Breast epithelium (tissue), 4 donors: ENCODE measurements around the gene SLC9A2. TPM values are rescaled to one million over a fixed set of nuclear protein-coding genes. Genes with fewer than 3 reads are reported as not detected.

ENCODE experiments used
- DNase-seq, 2 donors: peaks; one replicate each; pipeline ENCODE4 v3.0.0-alpha.2; 2019; ENCODE audit warnings: low spot score in 2 of 2
- H3K27ac ChIP-seq, 2 donors: fragments of 200-600 bp; sonication (generic) in 1 of 2; one replicate each; pipeline ENCODE4 v1.5.1; 2016 to 2019; ENCODE audit warnings: mild to moderate bottlenecking in 1 of 2
- H3K27me3 ChIP-seq, 2 donors: fragments of 200-600 bp; sonication (generic) in 1 of 2; one replicate each; pipeline versions ENCODE4 v1.5.1 to v1.6.0; 2017 to 2019; ENCODE audit warnings: control low read depth in 1 of 2, mild to moderate bottlenecking in 1 of 2
- H3K36me3 ChIP-seq: fragments of 200-600 bp; one replicate; pipeline ENCODE4 v1.5.1; 2019
- H3K4me1 ChIP-seq, 2 donors: fragments of 200-600 bp; sonication (generic); one replicate each; pipeline ENCODE4 v1.5.1; 2016 to 2019; ENCODE audit warnings: control low read depth in 1 of 2
- H3K4me3 ChIP-seq, 3 donors: fragments of 200-600 bp; sonication (generic); 1 replicate in 2 of 3; 2 replicates in 1 of 3; pipeline ENCODE4 v1.5.1; 2016 to 2019; ENCODE audit warnings: mild to moderate bottlenecking in 3 of 3, moderate library complexity in 2 of 3
- H3K9me3 ChIP-seq, 2 donors: fragments of 200-600 bp; sonication (generic) in 1 of 2; one replicate each; pipeline ENCODE4 v1.5.1; 2016 to 2019; ENCODE audit warnings: control low read depth in 1 of 2
- CTCF ChIP-seq, 3 donors: fragments of 450-650 bp; IDR thresholded peaks; one replicate each; pipeline ENCODE4 v1.5.1; 2016 to 2017; ENCODE audit warnings: antibody characterized with exemption in 3 of 3, mild to moderate bottlenecking in 3 of 3, moderate library complexity in 3 of 3
- POLR2A ChIP-seq: fragments of 450-650 bp; IDR thresholded peaks from one replicate; pipeline ENCODE4 v1.6.1; 2016; ENCODE audit warnings: antibody characterized with exemption, mild to moderate bottlenecking, moderate library complexity
- POLR2AphosphoS5 ChIP-seq, 3 donors: sonication (generic); formaldehyde crosslinking; IDR thresholded peaks; one replicate each; pipeline ENCODE4 v1.6.1; 2017; ENCODE audit warnings: antibody characterized with exemption in 3 of 3
- intact Hi-C: fragments of 100-400 bp; cut with DNase I; formaldehyde crosslinking; loops from one replicate; pipeline ENCODE4 v1.15.1; 2023; ENCODE audit warnings: low total_unique reads
- total RNA-seq, 3 donors: library from RNA; depleted of rRNA; stranded (reverse); fragments of >200 nt; gene quantifications; one replicate each; pipeline ENCODE4 v1.1.0, GENCODE V29; 2016

Gene SLC9A2
- total RNA-seq, 3 donors from 2014 or later, result 0.16 to 0.98 (median 0.73) TPM

- TF ChIP-seq POLR2AphosphoS5 (IDR thresholded peaks at IDR 0.05) (no peak), CTCF (IDR thresholded peaks at IDR 0.05) (no peak), POLR2A (no peak)
- no peaks in the 10 kb centered on the region for H3K4me1 ChIP-seq
- H3K4me3 ChIP-seq, result no peak overlapping the region
- no peak for DNase-seq
- intact Hi-C loops, result no loop called here
- H3K27ac ChIP-seq, result no peak overlapping the region
- H3K27me3 ChIP-seq, result no peaks in the 10 kb centered on the region
- H3K36me3 ChIP-seq, result no peaks in the 10 kb centered on the region
- H3K9me3 ChIP-seq, result no peaks in the 10 kb centered on the region
Observed at GRCh38 chr2:102663381-102663780, 44.0 kb downstream of the SLC9A2 start.

- intact Hi-C loops, result no loop called here
- no peaks in the 10 kb centered on the region for H3K36me3 ChIP-seq
- H3K9me3 ChIP-seq, result no peaks in the 10 kb centered on the region
- no peaks in the 10 kb centered on the region for H3K4me1 ChIP-seq
- H3K27me3 ChIP-seq, result no peaks in the 10 kb centered on the region
- no peak for TF ChIP-seq POLR2AphosphoS5 (IDR thresholded peaks at IDR 0.05)
- no peak for TF ChIP-seq CTCF (IDR thresholded peaks at IDR 0.05)
- TF ChIP-seq POLR2A, result no peak
- DNase-seq, result no peak
- H3K27ac ChIP-seq, result no peak overlapping the region
- no peak overlapping the region for H3K4me3 ChIP-seq
Observed at GRCh38 chr2:102664471-102664909, 45.1 kb downstream of the SLC9A2 start.

GRCh38 chr2:102667072-102667471 is 47.7 kb downstream of the SLC9A2 start:
- no peak overlapping the region for H3K27ac ChIP-seq
- H3K4me1 ChIP-seq, result no peaks in the 10 kb centered on the region
- DNase-seq, result no peak
- TF ChIP-seq POLR2A (no peak), POLR2AphosphoS5 (IDR thresholded peaks at IDR 0.05) (no peak), CTCF (IDR thresholded peaks at IDR 0.05) (no peak)
- intact Hi-C loops, result no loop called here
- no peaks in the 10 kb centered on the region for H3K9me3 ChIP-seq
- no peaks in the 10 kb centered on the region for H3K27me3 ChIP-seq
- no peak overlapping the region for H3K4me3 ChIP-seq
- H3K36me3 ChIP-seq, result no peaks in the 10 kb centered on the region

GRCh38 chr2:102668171-102668570 is 48.8 kb downstream of the SLC9A2 start:
- intact Hi-C loops, result no loop called here
- TF ChIP-seq POLR2AphosphoS5 (IDR thresholded peaks at IDR 0.05) (no peak), CTCF (IDR thresholded peaks at IDR 0.05) (no peak)
- DNase-seq, result no peak
- Histone ChIP-seq H3K9me3 (no peaks in the 10 kb centered on the region), H3K4me3 (no peak overlapping the region), H3K4me1 (no peaks in the 10 kb centered on the region), H3K27ac (no peak overlapping the region), H3K36me3 (no peaks in the 10 kb centered on the region), H3K27me3 (no peaks in the 10 kb centered on the region)

GRCh38 chr2:102669401-102669800 is 50.0 kb downstream of the SLC9A2 start:
- intact Hi-C loops, result no loop called here
- Histone ChIP-seq H3K9me3 (no peaks in the 10 kb centered on the region), H3K4me3 (no peak overlapping the region), H3K27me3 (no peaks in the 10 kb centered on the region), H3K27ac (no peak overlapping the region), H3K4me1 (no peaks in the 10 kb centered on the region), H3K36me3 (no peaks in the 10 kb centered on the region)
- TF ChIP-seq POLR2A (no peak), CTCF (IDR thresholded peaks at IDR 0.05) (no peak), POLR2AphosphoS5 (IDR thresholded peaks at IDR 0.05) (no peak)
- DNase-seq, result no peak
